ENCODE measurements around the gene ZCCHC7.
"Not testable (repeated sequence)": the region's sequence is repeated elsewhere in the genome, so short reads cannot be mapped to it uniquely, and the experiment has no call there.

The ZCCHC7 gene

GRCh38 chr9:37284636-37285035 is 164.3 kb downstream of the ZCCHC7 start:
- Histone ChIP-seq H3K4me1 (ENCODE audit: control insufficient read depth, insufficient read depth, low read length, poor library complexity, severe bottlenecking) (no peaks in the 10 kb centered on the region), H3K9me3 (ENCODE audit: control insufficient read depth, low read length) (no peaks in the 10 kb centered on the region), H3K36me3 (ENCODE audit: control insufficient read depth, insufficient read depth, low read length) (no peaks in the 10 kb centered on the region), H3K27ac (ENCODE audit: insufficient read depth, low read length, poor library complexity, severe bottlenecking) (no peak overlapping the region), H3K4me3 (ENCODE audit: insufficient read depth, low read depth, low read length, poor library complexity, severe bottlenecking) (no peak overlapping the region), H3K27me3 (replicated peaks; ENCODE audit: control insufficient read depth, insufficient read depth, low read length, poor library complexity, severe bottlenecking) (no peaks in the 10 kb centered on the region)
- DNase-seq, result no peak

- Histone ChIP-seq H3K27ac (ENCODE audit: insufficient read depth, low read length, poor library complexity, severe bottlenecking) (no peak overlapping the region), H3K27me3 (replicated peaks; ENCODE audit: control insufficient read depth, insufficient read depth, low read length, poor library complexity, severe bottlenecking) (no peaks in the 10 kb centered on the region), H3K4me3 (ENCODE audit: insufficient read depth, low read depth, low read length, poor library complexity, severe bottlenecking) (no peak overlapping the region), H3K9me3 (ENCODE audit: control insufficient read depth, low read length) (no peaks in the 10 kb centered on the region), H3K4me1 (ENCODE audit: control insufficient read depth, insufficient read depth, low read length, poor library complexity, severe bottlenecking) (no peaks in the 10 kb centered on the region), H3K36me3 (ENCODE audit: control insufficient read depth, insufficient read depth, low read length) (no peaks in the 10 kb centered on the region)
- no peak for DNase-seq
Observed at GRCh38 chr9:37286530-37287175, 166.3 kb downstream of the ZCCHC7 start.

- Histone ChIP-seq H3K27me3 (replicated peaks; ENCODE audit: control insufficient read depth, insufficient read depth, low read length, poor library complexity, severe bottlenecking) (no peaks in the 10 kb centered on the region), H3K9me3 (ENCODE audit: control insufficient read depth, low read length) (no peaks in the 10 kb centered on the region), H3K27ac (ENCODE audit: insufficient read depth, low read length, poor library complexity, severe bottlenecking) (no peak overlapping the region), H3K4me3 (ENCODE audit: insufficient read depth, low read depth, low read length, poor library complexity, severe bottlenecking) (no peak overlapping the region), H3K4me1 (ENCODE audit: control insufficient read depth, insufficient read depth, low read length, poor library complexity, severe bottlenecking) (no peaks in the 10 kb centered on the region), H3K36me3 (ENCODE audit: control insufficient read depth, insufficient read depth, low read length) (no peaks in the 10 kb centered on the region)
- no peak for DNase-seq
Observed at GRCh38 chr9:37287317-37287716, 166.9 kb downstream of the ZCCHC7 start.

GRCh38 chr9:37289631-37290030 is 169.3 kb downstream of the ZCCHC7 start:
- Histone ChIP-seq H3K36me3 (ENCODE audit: control insufficient read depth, insufficient read depth, low read length) (no peaks in the 10 kb centered on the region), H3K4me3 (ENCODE audit: insufficient read depth, low read depth, low read length, poor library complexity, severe bottlenecking) (no peak overlapping the region), H3K9me3 (ENCODE audit: control insufficient read depth, low read length) (no peaks in the 10 kb centered on the region), H3K27me3 (replicated peaks; ENCODE audit: control insufficient read depth, insufficient read depth, low read length, poor library complexity, severe bottlenecking) (no peaks in the 10 kb centered on the region), H3K4me1 (ENCODE audit: control insufficient read depth, insufficient read depth, low read length, poor library complexity, severe bottlenecking) (no peaks in the 10 kb centered on the region), H3K27ac (ENCODE audit: insufficient read depth, low read length, poor library complexity, severe bottlenecking) (no peak overlapping the region)
- DNase-seq, result no peak

- Histone ChIP-seq H3K27me3 (replicated peaks; ENCODE audit: control insufficient read depth, insufficient read depth, low read length, poor library complexity, severe bottlenecking) (no peaks in the 10 kb centered on the region), H3K4me1 (ENCODE audit: control insufficient read depth, insufficient read depth, low read length, poor library complexity, severe bottlenecking) (no peaks in the 10 kb centered on the region), H3K36me3 (ENCODE audit: control insufficient read depth, insufficient read depth, low read length) (no peaks in the 10 kb centered on the region), H3K9me3 (ENCODE audit: control insufficient read depth, low read length) (no peaks in the 10 kb centered on the region), H3K4me3 (ENCODE audit: insufficient read depth, low read depth, low read length, poor library complexity, severe bottlenecking) (no peak overlapping the region), H3K27ac (ENCODE audit: insufficient read depth, low read length, poor library complexity, severe bottlenecking) (no peak overlapping the region)
- no peak for DNase-seq
Observed at GRCh38 chr9:37290366-37290939, 170.1 kb downstream of the ZCCHC7 start.

- H3K4me3 ChIP-seq (ENCODE audit: insufficient read depth, low read depth, low read length, poor library complexity, severe bottlenecking), result no peak overlapping the region
- no peak for DNase-seq
- H3K27me3 ChIP-seq (replicated peaks; ENCODE audit: control insufficient read depth, insufficient read depth, low read length, poor library complexity, severe bottlenecking), result no peaks in the 10 kb centered on the region
- H3K36me3 ChIP-seq (ENCODE audit: control insufficient read depth, insufficient read depth, low read length), result no peaks in the 10 kb centered on the region
- no peaks in the 10 kb centered on the region for H3K9me3 ChIP-seq (ENCODE audit: control insufficient read depth, low read length)
- H3K27ac ChIP-seq (ENCODE audit: insufficient read depth, low read length, poor library complexity, severe bottlenecking), result no peak overlapping the region
- H3K4me1 ChIP-seq (ENCODE audit: control insufficient read depth, insufficient read depth, low read length, poor library complexity, severe bottlenecking), result no peaks in the 10 kb centered on the region
Observed at GRCh38 chr9:37290940-37291485, 170.6 kb downstream of the ZCCHC7 start.

- not testable (repeated sequence) for H3K36me3 ChIP-seq (ENCODE audit: control insufficient read depth, insufficient read depth, low read length); H3K27ac ChIP-seq (ENCODE audit: insufficient read depth, low read length, poor library complexity, severe bottlenecking); H3K4me1 ChIP-seq (ENCODE audit: control insufficient read depth, insufficient read depth, low read length, poor library complexity, severe bottlenecking); DNase-seq; H3K9me3 ChIP-seq (ENCODE audit: control insufficient read depth, low read length); H3K27me3 ChIP-seq (replicated peaks; ENCODE audit: control insufficient read depth, insufficient read depth, low read length, poor library complexity, severe bottlenecking); H3K4me3 ChIP-seq (ENCODE audit: insufficient read depth, low read depth, low read length, poor library complexity, severe bottlenecking)
Observed at GRCh38 chr9:37291612-37292238, 171.4 kb downstream of the ZCCHC7 start.

GRCh38 chr9:37292896-37293295 is 172.5 kb downstream of the ZCCHC7 start:
- no peak for DNase-seq
- Histone ChIP-seq H3K4me3 (ENCODE audit: insufficient read depth, low read depth, low read length, poor library complexity, severe bottlenecking) (no peak overlapping the region), H3K27ac (ENCODE audit: insufficient read depth, low read length, poor library complexity, severe bottlenecking) (no peak overlapping the region), H3K4me1 (ENCODE audit: control insufficient read depth, insufficient read depth, low read length, poor library complexity, severe bottlenecking) (no peaks in the 10 kb centered on the region), H3K36me3 (ENCODE audit: control insufficient read depth, insufficient read depth, low read length) (no peaks in the 10 kb centered on the region), H3K9me3 (ENCODE audit: control insufficient read depth, low read length) (no peaks in the 10 kb centered on the region), H3K27me3 (replicated peaks; ENCODE audit: control insufficient read depth, insufficient read depth, low read length, poor library complexity, severe bottlenecking) (no peaks in the 10 kb centered on the region)

GRCh38 chr9:37293664-37294524 is 173.5 kb downstream of the ZCCHC7 start:
- Histone ChIP-seq H3K27ac (ENCODE audit: insufficient read depth, low read length, poor library complexity, severe bottlenecking) (no peak overlapping the region), H3K4me3 (ENCODE audit: insufficient read depth, low read depth, low read length, poor library complexity, severe bottlenecking) (no peak overlapping the region), H3K27me3 (replicated peaks; ENCODE audit: control insufficient read depth, insufficient read depth, low read length, poor library complexity, severe bottlenecking) (no peaks in the 10 kb centered on the region), H3K9me3 (ENCODE audit: control insufficient read depth, low read length) (no peaks in the 10 kb centered on the region), H3K4me1 (ENCODE audit: control insufficient read depth, insufficient read depth, low read length, poor library complexity, severe bottlenecking) (no peaks in the 10 kb centered on the region), H3K36me3 (ENCODE audit: control insufficient read depth, insufficient read depth, low read length) (no peaks in the 10 kb centered on the region)
- DNase-seq, result no peak

All from effector memory CD4-positive, alpha-beta T cell (primary cell).